Activated T-cell treated with anti-CD3 and anti-CD28 coated beads for 48 hours (primary cell): ENCODE measurements around the gene FDX2.
"Not testable (repeated sequence)": the region's sequence is repeated elsewhere in the genome, so short reads cannot be mapped to it uniquely, and the experiment has no call there.

Experiments
- DNase-seq: peaks from one replicate; pipeline ENCODE4 v3.0.0-alpha.2; 2020; ENCODE audit warnings: low read depth

The FDX2 gene

DNA sequence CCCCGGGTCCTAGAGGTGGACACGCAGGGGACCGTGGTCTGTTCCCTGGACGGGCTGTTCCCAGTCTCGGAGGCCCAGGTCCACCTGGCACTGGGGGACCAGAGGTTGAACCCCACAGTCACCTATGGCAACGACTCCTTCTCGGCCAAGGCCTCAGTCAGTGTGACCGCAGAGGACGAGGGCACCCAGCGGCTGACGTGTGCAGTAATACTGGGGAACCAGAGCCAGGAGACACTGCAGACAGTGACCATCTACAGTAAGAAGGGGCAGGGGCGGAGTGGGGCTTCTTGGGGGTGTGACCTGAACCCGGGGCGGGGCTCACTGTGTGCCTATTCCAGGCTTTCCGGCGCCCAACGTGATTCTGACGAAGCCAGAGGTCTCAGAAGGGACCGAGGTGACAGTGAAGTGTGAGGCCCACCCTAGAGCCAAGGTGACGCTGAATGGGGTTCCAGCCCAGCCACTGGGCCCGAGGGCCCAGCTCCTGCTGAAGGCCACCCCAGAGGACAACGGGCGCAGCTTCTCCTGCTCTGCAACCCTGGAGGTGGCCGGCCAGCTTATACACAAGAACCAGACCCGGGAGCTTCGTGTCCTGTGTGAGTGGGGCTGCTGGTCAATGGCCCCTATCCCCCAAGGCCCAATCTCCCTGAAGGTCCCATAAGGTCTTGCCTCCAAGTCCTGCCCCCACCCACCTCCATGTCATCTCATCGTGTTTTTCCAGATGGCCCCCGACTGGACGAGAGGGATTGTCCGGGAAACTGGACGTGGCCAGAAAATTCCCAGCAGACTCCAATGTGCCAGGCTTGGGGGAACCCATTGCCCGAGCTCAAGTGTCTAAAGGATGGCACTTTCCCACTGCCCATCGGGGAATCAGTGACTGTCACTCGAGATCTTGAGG, 31.5 kb downstream of the FDX2 start:
- no peak for DNase-seq

DNA sequence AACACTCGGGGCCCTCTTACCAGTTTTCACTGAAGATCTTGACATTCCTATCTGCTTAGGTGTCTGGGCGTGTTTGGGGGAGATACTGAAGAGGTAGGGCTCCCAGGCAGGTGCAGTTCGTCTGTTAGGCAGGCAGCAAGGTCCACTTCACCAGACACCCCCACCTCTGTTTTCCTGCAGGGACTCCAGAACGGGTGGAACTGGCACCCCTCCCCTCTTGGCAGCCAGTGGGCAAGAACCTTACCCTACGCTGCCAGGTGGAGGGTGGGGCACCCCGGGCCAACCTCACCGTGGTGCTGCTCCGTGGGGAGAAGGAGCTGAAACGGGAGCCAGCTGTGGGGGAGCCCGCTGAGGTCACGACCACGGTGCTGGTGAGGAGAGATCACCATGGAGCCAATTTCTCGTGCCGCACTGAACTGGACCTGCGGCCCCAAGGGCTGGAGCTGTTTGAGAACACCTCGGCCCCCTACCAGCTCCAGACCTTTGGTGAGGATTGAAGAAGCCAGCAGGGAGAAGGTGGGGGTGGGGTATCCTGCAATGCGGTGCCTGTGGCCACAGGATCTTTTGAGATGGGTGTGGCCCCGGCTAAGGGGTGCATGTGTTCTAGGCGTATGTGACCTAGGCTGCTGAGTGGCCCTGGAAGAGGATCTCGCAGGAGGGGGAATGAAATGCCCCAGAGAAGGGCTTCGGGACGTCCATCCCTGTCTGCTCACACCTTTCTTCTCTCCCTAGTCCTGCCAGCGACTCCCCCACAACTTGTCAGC, 32.3 kb downstream of the FDX2 start:
- no peak for DNase-seq

DNA sequence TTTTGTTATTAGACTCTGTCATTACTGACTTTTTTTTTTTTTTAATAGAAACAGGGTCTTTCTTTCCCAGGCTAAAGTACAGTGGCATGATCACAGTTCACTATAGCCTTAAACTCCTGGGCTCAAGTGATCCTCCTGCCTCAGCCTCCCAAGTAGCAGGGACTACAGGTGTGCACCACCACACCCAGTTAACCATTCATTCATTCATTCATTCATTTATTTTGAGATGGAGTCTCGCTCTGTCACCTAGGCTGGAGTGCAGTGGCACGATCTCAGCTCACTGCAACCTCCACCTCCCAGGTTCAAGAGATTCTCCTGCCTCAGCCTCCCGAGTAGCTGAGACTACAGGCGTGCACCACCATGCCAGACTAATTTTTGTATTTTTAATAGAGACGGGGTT, 33.8 kb downstream of the FDX2 start:
- not testable (repeated sequence) for DNase-seq

DNA sequence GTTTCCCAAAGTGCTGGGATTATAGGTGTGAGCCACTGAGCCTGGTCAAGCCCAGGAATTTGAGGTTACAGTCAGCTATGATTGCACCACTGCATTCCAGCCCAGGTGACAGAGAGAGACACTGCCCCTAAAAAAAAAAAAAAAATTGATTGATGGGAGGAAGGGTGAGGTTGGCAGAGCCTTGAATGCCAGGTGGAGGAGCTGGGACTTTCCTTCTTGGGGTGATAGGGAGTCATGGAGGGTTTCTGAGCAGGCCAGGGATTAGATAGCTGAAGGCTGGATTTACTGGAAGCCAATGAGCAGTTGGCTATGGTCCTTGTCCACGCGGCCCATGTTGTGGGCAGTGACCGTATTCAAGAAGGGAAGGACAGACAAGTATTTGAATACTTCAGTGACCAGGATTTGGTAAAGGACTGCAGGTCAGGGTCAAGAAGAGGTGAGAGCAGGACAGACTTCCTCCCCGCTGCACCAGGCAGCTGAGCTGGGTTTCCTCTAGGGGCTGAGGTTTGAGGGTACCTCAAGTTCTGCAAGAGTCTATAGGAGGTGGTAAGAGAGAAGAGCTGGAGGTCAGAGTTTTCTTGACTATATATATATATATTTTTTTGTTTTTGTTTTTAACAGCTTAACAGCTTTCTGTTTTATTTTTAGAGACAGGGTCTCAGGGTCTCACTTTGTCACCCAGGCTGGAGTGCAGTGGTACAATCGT, 35.9 kb downstream of the FDX2 start:
- no peak for DNase-seq

DNA sequence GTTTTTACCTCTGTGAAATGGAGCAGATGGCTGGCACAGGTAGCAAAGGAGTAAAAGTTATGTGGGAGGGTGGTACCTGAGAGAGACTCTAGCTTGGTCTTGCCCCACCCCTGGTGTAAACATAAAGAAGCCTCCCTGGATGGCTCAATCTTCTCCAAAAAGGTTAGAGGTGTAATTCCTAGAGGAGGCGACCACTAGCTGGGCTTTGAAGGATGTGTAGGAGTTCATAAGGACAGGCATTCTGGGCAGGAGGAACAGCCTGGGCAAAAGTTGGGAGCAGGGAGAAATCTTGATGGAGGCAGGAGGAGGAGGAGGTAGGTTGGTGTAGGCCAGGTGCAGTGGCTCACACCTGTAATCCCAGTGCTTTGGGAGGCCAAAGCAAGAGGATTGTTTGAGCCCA, 36.9 kb downstream of the FDX2 start:
- DNase-seq: no peak

DNA sequence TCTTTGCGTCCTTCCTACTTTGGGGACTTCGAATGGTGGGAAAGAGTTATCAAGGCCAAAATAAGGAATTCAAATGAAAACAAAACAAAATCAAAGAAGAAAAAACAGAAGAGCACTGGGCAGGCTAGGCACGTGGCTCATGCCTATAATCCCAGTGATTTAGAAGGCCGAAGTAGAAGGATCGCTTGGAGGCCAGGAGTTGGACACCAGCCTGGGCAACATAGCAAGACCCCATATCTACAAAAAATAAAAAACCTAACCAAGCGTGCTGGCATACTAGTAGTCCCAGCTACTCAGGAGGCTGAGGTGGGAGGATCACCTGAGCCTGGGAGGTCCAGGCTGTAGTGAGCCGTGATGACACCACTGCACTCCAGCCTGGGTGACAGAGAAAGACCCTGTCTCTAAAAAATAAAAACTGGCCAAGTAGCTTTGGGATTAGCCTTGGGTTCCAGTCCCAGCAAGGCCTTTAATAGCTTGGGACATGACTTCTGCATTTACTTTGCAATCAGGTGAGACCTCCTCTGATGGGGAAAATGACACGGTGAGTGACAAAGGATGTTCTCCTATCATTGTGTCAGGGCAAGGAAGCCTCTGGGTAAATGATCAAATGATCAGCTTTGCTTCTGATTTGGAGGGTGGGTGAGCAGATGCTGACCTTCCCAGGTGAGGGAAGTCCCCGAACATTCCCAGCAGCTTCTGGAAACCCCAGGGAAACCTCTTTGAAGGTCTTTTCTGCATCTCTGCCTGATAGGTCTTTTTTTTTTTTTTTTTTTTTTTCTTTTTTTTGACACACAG, 37.8 kb downstream of the FDX2 start:
- DNase-seq: no peak

DNA sequence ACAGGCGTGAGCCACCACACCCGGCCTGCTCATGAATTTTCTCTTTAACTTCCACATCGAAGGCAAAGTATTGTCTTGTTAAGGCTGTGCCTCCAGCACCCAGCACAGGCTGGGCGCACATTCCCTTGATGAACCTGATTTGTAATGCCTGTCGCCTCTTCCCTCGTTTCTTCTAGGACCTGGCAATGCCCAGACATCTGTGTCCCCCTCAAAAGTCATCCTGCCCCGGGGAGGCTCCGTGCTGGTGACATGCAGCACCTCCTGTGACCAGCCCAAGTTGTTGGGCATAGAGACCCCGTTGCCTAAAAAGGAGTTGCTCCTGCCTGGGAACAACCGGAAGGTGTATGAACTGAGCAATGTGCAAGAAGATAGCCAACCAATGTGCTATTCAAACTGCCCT, 41.2 kb downstream of the FDX2 start:
- no peak for DNase-seq

DNA sequence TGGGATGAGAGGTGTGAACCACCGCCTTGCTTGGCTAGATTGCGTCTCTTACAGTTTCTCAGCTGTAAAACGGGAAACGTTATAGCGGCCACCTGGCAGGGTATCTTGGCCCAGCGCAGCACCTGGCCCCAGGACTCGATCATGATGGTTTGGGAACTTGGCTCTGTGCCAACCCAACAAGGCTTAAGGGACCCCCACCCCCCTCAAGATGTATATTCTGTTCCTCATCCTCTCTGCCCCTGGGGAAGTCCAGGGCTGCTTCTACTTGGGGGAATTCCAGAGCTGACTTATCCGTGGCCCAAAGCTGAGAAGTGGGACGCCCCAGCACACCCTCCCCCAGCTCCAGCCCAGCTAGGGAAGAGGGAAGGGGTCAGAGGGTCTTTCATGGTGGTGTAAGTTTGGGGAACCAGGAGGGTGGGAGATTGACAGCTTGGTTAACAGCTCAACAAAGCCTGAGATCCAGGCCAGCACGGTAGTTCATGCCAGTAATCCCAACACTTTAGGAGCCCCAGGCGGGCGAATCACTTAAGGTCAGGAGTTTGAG, 44.2 kb downstream of the FDX2 start:
- DNase-seq: no peak

DNA sequence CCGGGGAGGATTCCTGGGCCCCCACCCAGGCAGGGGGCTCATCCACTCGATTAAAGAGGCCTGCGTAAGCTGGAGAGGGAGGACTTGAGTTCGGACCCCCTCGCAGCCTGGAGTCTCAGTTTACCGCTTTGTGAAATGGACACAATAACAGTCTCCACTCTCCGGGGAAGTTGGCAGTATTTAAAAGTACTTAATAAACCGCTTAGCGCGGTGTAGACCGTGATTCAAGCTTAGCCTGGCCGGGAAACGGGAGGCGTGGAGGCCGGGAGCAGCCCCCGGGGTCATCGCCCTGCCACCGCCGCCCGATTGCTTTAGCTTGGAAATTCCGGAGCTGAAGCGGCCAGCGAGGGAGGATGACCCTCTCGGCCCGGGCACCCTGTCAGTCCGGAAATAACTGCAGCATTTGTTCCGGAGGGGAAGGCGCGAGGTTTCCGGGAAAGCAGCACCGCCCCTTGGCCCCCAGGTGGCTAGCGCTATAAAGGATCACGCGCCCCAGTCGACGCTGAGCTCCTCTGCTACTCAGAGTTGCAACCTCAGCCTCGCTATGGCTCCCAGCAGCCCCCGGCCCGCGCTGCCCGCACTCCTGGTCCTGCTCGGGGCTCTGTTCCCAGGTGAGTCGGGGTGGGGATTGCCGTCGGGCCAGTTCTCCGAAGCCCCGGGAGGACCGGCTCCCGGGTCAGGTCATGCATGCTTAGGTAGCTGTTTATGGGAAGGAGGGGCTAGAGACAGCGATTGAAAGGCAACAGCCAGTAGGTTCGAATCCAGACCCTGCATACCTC, 45.0 kb downstream of the FDX2 start, which contains the start of gene ICAM1:
Gene ICAM1 (plus strand): TSS at position 505 of the 779 bp plus-strand sequence. CDS start 40 bp downstream, at position 545.
- DNase-seq: peak; percentile 76

DNA sequence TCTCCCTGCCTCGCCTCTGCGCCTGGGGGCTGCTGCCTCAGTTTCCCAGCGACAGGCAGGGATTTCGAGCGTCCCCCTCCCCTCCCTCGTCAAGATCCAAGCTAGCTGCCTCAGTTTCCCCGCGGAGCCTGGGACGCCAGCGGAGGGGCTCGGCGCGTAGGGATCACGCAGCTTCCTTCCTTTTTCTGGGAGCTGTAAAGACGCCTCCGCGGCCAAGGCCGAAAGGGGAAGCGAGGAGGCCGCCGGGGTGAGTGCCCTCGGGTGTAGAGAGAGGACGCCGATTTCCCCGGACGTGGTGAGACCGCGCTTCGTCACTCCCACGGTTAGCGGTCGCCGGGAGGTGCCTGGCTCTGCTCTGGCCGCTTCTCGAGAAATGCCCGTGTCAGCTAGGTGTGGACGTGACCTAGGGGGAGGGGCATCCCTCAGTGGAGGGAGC, 45.6 kb downstream of the FDX2 start:
- DNase-seq: peak; percentile 80

DNA sequence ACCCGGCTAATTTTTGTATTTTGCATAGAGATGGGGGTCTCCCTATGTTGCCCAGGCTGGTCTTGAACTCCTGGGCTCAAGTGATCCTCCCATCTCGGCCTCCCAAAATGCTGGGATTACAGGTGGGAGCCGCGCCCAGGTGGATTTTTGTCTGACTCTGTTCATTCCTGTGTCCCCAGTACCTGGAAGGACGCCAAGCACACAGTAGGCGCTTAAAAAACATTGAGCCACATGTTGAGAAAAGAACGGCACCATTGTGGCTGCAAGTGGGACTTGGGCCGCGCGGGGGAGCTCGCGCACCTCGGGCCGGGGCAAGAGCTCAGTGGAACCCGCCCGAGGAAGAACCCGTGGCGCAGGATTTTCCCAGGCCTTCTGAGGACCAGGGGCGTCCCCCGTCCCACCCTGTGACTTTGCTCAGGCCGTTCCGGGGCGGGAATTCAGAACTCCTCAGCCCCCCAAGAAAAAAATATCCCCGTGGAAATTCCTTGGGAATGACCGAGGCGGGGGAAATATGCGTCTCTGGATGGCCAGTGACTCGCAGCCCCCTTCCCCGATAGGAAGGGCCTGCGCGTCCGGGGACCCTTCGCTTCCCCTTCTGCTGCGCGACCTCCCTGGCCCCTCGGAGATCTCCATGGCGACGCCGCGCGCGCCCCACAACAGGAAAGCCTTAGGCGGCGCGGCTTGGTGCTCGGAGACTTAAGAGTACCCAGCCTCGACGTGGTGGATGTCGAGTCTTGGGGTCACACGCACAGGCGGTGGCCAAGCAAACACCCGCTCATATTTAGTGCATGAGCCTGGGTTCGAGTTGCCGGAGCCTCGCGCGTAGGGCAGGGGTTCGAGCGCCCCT, 46.3 kb downstream of the FDX2 start:
- DNase-seq: peak; percentile 86

DNA sequence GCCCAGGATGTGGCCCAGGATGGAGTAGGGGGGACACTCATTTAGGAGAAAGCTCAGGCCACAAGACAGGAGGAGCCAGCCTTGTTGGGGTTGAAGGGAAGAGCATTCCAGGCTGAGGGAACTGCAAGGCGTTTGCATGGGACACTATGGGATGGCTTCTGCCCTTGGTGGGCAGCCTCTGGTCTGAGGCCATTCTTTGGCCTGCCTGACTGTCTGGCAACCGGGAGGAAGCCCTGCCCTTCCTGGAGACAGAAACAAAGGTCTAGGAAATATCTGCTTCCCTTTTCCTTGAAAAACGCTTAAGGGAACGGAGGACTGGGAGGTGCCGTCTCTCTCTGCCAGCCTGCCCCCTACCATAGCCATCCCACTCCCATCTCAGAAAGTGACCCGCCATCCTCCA, 47.7 kb downstream of the FDX2 start:
- DNase-seq: no peak

DNA sequence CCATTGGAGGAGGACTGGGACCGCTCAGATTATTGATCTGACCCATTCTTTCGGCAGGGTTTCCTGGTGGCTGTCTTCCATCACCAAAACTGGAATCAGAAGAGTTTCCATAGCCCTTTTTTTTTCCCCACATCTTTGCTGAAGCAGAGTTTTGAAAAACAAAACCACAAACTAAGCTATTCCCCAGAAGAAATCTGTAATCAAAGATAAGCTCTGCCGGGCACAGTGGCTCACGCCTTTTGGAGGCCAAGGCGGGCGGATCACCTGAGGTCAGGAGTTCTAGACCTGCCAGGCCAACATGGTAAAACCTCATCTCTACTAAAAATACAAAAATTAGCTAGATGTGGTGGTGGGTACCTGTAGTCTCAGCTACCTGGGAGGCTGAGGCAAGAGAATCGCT, 49.1 kb downstream of the FDX2 start:
- DNase-seq: no peak

DNA sequence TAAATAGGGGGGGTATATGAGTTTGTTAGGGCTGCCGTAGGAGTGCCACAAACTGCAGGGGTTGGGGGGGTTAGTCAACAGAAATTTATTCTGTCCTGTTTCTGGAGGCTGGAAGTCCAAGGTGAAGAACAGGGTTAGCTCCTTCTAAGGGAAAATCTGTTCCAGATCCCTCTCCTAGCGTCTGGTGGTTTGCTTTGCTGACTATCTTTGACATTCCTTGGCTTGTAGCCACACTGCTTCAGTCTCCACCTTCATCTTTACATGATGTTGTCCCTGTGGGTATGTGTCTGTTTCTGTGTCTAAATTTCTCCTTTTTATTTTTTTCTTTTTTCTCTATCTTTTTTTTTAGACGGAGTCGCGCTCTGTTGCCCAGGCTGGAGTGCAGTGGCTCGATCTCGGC, 53.0 kb downstream of the FDX2 start:
- DNase-seq: no peak

DNA sequence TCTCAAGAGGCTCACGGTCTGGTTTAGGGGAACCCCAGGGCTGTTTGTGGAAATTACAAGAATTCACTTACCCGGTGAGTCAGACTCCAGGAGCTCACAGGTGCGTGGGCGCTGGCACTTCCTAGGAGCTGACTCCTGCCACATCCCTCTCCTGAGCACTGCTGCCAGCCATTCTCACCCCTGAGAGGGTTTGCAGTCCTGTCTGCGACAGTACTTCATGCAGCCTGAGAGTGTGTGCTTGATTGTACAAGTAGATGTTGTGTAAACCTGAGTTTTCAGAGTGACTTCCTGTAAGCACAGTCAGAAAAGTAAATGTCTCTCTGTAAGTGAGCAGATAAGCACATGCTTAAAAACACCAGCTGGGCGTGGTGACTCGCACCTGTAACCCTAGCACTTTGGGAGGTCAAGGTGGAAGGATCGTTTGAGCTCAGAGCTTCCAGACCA, 55.7 kb downstream of the FDX2 start:
- DNase-seq: peak; percentile 68
